NK-92 (cell line): Measurements from ENCODE around the gene THEMIS2.

Experiments
- DNase-seq: peaks from one replicate; lab custom pipeline; 2025; ENCODE audit not compliant: unreplicated experiment; lab: John Stamatoyannopoulos, UW

Gene THEMIS2

DNA sequence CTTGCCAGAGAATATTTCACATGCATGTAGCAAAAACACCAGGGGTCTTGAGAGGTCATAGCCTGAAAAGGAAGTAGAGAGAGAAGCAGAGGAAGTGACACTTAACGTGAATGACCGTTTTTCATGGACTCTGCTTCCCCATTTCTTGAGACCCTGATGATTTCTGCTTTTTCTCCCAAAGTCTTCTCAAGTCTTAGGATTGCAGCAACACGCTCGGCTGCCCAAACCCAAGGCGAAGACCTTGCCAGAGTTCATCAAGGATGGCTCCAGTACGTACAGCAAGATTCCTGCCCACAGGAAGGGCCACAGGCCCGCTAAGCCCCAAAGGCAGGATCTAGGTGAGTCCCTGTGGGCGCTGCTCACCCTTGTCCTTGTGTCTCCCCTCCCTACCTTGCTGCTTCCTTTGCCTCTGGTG is 12.8 kb downstream of the THEMIS2 start:
- DNase-seq = no peak

DNA sequence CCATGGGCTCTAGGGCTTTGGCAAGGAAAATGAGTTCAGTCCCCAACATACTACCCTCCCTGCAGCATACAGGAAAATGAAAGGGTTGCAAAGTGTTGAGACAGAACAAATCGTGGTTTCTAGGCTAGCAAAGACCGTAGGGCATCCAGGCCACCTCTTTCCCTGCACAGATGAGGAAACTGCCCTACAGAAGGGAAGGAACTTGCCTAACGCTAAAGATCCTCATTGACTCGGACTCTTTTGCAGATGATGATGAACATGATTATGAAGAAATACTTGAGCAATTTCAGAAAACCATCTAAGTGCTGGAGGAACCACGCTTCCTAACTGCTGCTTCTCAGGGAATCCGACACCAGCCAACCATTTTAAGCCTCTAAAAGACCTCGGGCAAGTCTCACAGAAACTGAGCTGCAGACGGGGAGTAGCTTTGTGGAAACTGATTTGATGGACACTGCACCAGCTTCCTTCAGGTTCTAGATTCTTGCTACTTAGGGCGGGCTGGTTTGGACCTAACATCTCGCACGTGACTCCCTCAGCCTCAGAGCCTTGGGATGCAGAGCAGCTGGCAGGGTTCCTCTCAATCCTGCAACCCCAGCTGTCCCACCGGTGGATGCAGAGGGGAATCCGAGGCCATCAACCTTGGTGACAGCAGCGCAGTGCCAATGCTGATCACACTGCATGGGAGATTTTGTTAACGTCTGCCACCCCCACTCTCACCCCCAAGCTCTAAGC is 13.4 kb downstream of the THEMIS2 start:
- no peak for DNase-seq

GRCh38 chr1:27886353-27886679 is 14.0 kb downstream of the THEMIS2 start:
- no peak for DNase-seq

GRCh38 chr1:27886744-27887143 is 14.4 kb downstream of the THEMIS2 start:
- no peak for DNase-seq

DNA sequence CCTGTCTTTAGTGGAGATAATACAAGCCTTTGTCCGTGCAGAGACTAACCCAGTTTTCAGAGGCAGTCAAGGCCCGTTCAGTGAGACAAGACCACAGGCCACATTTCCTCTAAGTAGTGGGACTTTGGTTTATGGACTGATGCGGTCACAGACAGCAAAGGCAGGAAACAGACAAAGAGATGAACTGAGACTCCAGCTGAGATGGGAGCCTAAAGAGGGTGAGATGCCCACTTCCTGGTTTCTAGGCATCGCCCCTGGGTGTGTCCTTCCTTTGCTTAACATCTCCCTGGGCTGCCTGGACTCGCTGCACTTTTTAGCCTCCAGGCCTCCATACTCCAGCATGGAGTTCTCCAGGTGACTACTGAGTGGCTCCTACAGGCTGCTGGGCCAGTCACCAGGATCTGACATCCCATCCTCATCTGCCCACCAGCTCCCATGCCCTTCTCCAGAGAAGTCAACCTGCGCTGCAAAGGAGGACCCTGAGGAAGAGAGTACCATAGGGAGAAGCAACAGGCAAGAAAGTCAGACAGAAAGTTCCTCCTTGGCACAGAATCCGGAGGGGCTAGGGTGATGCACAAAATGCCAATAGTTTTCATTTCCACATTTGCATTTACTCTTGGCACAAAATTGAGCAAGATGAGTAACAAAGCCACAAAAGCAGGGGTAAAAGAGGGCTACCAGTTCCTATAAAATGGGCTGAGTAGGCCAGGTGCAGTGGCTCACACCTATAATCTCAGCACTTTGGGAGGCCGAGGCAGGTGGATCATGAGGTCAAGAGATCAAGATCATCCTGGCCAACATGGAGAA is 15.1 kb downstream of the THEMIS2 start:
- no peak for DNase-seq

DNA sequence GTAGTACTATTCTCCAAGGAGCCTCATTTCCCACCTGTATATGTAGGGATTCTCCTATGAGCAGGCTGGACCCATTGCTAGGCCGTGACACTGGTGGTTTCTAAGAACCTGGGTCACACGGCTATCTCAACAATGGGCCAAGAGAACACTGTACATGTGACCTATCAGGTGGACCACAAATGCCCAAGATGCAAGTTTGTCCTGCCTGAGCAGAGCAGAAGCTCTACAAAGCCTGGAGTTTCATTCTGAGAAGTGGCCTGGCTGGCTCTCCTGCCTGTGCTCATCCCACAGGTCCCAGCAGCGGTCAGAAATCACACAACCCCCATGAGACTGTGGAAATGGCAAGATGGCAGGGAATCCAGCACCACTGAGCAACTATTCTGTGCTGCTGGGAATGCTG is 17.2 kb downstream of the THEMIS2 start:
- DNase-seq = no peak

DNA sequence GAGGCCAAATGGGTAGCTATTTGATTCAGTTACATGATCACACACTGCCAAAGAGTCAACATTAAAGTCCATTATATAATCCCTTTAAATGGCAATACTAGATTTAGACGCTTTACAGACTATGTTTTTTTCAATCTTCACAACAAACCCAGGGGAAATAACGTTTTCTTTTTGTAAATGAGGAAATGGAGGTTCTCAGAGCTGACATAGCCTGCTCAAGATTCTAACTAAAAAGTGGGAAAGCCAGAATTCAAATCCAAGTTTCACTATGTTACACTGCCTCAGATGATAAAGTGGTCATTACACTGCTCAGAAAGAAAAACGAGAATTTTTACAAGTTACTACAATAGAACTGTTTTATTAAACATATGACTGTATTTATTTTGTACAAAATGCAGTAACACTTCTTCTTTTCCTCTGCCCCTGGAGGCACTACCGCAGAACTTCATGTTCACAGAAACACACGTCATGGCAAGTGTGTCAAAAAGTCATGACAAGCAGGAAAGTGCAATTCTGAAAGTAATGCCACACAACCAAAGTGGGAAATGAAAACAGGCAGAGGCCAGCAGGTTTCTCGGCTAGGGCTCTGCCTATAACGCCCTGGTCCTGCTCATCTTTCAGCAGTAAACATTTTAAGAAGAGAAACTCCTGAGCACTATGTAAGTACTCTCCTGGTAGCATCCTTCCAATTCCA is 19.0 kb downstream of the THEMIS2 start:
- no peak for DNase-seq

DNA sequence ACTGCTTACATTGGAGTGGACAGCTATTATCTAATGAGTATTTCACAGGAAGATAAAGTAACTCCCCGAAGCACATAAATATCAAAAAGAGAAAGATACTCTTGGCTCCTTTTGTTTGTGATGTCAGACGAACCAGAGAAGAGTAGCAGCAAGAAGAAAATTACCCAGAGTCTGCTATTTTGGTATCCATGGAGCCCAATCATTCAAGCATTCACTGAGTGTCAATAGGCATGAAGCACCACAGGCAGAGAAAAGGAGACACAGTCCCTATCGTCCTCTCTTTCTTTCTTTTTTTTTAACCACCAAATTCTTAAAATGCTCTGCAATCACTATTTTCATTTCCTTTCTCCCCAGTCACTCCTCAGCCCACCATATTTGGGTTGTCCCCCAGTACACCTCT is 22.2 kb downstream of the THEMIS2 start:
- DNase-seq = no peak

DNA sequence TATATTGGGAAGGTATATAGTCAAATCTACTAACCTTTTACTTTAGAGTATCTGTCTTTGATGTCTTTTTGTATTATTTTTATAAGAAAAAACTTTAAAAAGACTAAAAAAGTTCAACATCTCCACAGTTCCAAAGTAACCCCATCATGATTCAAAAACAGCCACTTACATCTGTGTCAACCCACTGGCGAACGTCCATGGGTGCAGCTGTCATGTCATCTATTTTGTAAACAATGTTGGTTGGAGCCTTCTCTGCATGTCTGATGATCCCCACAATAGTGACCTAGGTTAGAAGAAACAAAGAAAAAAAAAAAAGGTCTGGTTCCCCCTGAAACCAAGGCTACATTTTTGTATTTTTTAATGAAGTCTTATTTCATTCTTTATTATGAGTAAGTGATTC is 34.4 kb downstream of the THEMIS2 start:
- no peak for DNase-seq

GRCh38 chr1:27912429-27912828 is 40.1 kb downstream of the THEMIS2 start:
- no peak for DNase-seq

DNA sequence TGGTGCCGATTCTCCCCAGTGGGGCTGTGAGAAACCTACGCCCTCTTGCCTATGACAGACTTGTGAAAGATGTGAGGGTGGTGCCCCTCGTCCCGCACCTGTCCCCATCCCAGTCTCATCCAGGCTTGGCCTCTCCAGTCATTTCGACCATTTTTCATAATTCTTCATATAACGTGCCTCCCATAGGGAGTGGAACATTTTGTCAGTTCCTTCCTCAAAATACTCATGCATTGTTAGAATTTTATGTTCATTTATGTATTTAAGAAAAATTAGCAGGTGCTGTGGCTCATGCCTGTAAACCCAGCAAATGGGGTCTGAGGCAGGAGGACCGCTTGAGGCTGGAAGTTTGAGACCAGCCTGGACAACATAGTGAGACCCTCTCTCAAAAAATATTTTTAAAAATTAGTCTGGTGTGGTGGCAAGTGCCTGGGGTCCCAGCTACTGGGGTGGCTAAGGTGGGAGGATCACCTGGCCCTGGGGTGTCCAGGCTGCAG is 42.8 kb downstream of the THEMIS2 start:
- DNase-seq = no peak

GRCh38 chr1:27922272-27922671 is 49.9 kb downstream of the THEMIS2 start:
- DNase-seq = no peak

GRCh38 chr1:27928216-27928954 is 56.0 kb downstream of the THEMIS2 start:
- no peak for DNase-seq

DNA sequence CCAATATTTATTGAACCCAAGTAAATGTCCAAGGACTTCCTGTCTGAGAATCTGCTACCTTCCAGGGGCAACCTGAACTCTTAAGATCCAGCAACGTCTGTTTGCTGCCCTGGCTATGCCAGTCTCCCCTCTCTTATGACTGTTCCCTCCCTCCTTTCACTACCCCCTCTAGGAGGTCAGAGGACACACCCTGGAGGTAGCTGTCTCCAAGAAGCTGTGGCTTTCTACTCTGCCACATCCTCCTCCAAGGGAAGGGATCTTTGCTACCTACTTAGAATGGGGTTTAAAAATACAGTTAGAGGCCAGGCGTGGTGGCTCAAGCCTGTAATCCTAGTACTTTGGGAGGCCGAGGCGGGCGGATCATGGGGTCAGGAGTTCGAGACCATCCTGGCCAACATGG is 58.8 kb downstream of the THEMIS2 start:
- no peak for DNase-seq

GRCh38 chr1:27931759-27932158 is 59.4 kb downstream of the THEMIS2 start:
- no peak for DNase-seq

DNA sequence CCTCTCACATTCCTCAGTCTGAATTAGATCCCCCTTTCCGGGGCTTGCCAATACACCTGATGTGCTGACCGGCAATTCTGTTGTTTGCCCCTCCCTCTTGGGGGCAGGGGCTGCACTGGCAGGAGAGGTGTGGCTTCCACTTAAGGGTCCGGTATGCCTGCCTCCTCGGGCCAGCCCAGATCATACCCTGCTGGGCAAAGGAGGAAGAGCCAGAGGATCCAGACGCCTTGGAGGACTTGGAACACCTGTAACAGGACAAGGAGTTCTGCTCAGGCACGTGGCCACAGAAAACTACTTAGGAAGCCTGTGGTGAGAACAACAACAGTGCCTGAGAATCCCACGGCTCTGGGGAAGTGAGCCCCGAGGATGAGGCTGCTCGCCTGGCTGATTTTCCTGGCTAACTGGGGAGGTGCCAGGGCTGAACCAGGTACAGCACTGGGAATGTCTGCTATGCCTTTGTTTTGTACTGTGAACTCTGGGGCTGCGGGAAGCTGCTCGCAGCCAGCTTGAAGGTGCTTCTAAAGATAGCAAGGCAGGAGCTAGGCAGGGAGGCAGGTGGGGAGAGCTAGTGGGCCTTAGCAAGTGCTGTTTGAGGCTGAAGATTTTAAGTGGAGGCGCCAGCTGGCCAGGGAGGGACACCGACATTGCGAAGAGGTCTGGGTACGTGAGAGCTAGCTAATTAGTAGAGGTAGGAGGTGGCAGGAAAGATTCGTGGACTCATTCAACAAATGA is 62.6 kb downstream of the THEMIS2 start, which contains the start of gene SMPDL3B:
SMPDL3B (plus strand) TSS at position 183 of the 732 bp plus-strand sequence; CDS start at position 367, 184 bp downstream.
- no peak for DNase-seq

GRCh38 chr1:27935721-27936120 is 63.4 kb downstream of the THEMIS2 start:
- DNase-seq = no peak
